Esophagus (tissue), 2 donors: ENCODE results near the gene PAQR9. TPM values are rescaled to one million over a fixed set of nuclear protein-coding genes. Genes with fewer than 3 reads are reported as not detected.

ENCODE experiments used
- H3K27ac ChIP-seq, 2 donors: one replicate each; pipeline ENCODE4 v1.5.1; 2013; ENCODE audit warnings: low read depth in 2 of 2, mild to moderate bottlenecking in 2 of 2, inconsistent platforms in 1 of 2, low read length in 1 of 2, moderate library complexity in 1 of 2
- H3K27me3 ChIP-seq, 2 donors: one replicate each; pipeline ENCODE4 v1.6.1; 2013; ENCODE audit warnings: low read length in 2 of 2, control low read depth in 1 of 2, mild to moderate bottlenecking in 1 of 2; ENCODE audit not compliant: insufficient read depth in 2 of 2, control insufficient read depth in 1 of 2
- H3K36me3 ChIP-seq, 2 donors: one replicate each; pipeline ENCODE4 v1.6.1; 2013; ENCODE audit warnings: low read length in 1 of 2; ENCODE audit not compliant: control insufficient read depth in 2 of 2, insufficient read depth in 2 of 2
- H3K4me1 ChIP-seq, 2 donors: one replicate each; pipeline ENCODE4 v1.6.1; 2013; ENCODE audit warnings: low read length in 1 of 2; ENCODE audit not compliant: control insufficient read depth in 2 of 2, insufficient read depth in 2 of 2
- H3K4me3 ChIP-seq, 2 donors: one replicate each; pipeline ENCODE4 v1.5.1; 2013; ENCODE audit warnings: low read length in 2 of 2, mild to moderate bottlenecking in 2 of 2, low read depth in 1 of 2, moderate library complexity in 1 of 2
- H3K9me3 ChIP-seq, 2 donors: one replicate each; pipeline ENCODE4 v1.6.1; 2013; ENCODE audit warnings: mild to moderate bottlenecking in 2 of 2, low read depth in 1 of 2, low read length in 1 of 2, moderate library complexity in 1 of 2; ENCODE audit not compliant: control insufficient read depth in 2 of 2, insufficient read depth in 1 of 2
- WGBS, 2 donors: extraction: QIAGEN DNeasy Blood & Tissue Kit; methylation state at CpG; one replicate each; pipeline ENCODE4 v1.1.7; 2013; 5-methylcytosine and 5-hydroxymethylcytosine counted together
- polyA plus RNA-seq, 2 donors: library from polyadenylated mRNA; stranded (reverse); fragments of 200-250 nt; gene quantifications; one replicate each; pipeline ENCODE4 v1.2.3, GENCODE V29; 2013
- donor health status: healthy with polysubstance abuse.
- donor health status: Bipolar disorder and iron deficiency.

The PAQR9 gene
- polyA plus RNA-seq, 2 donors, result not detected

GRCh38 chr3:142944342-142944741 lies 19.1 kb downstream of the PAQR9 start:
- peaks cover 0 to 7% of the 10 kb centered on the region in 2 donors for H3K27me3 ChIP-seq
- WGBS, 2 donors, result 58 to 67% methylated on average over 4 of the region's 4 CpGs
- H3K27ac ChIP-seq, result no peak overlapping the region
- H3K9me3 ChIP-seq, result no peaks in the 10 kb centered on the region
- H3K36me3 ChIP-seq, result no peaks in the 10 kb centered on the region
- no peak overlapping the region for H3K4me3 ChIP-seq
- peaks cover 0 to 5% of the 10 kb centered on the region in 2 donors for H3K4me1 ChIP-seq

- H3K36me3 ChIP-seq, result no peaks in the 10 kb centered on the region
- H3K4me3 ChIP-seq, result no peak overlapping the region
- no peak overlapping the region for H3K27ac ChIP-seq
- peaks cover 0 to 7% of the 10 kb centered on the region in 2 donors for H3K27me3 ChIP-seq
- H3K9me3 ChIP-seq, result no peaks in the 10 kb centered on the region
- peaks cover 0 to 5% of the 10 kb centered on the region in 2 donors for H3K4me1 ChIP-seq
These were observed 19.6 kb downstream of the PAQR9 start for GRCh38 chr3:142943870-142944269.

GRCh38 chr3:142943349-142943748 lies 20.1 kb downstream of the PAQR9 start:
- Histone ChIP-seq H3K9me3 (no peaks in the 10 kb centered on the region), H3K36me3 (no peaks in the 10 kb centered on the region), H3K4me3 (no peak overlapping the region), H3K27ac (no peak overlapping the region), H3K4me1 (peaks cover 0 to 5% of the 10 kb centered on the region in 2 donors), H3K27me3 (peaks cover 0 to 7% of the 10 kb centered on the region in 2 donors)
- WGBS, 2 donors, result 94% methylated on average over 1 of the region's 1 CpG

- no peak overlapping the region for H3K4me3 ChIP-seq
- H3K9me3 ChIP-seq, result no peaks in the 10 kb centered on the region
- H3K27ac ChIP-seq, result no peak overlapping the region
- H3K27me3 ChIP-seq, result no peaks in the 10 kb centered on the region
- no peaks in the 10 kb centered on the region for H3K36me3 ChIP-seq
- no peaks in the 10 kb centered on the region for H3K4me1 ChIP-seq
- 80 to 87% methylated on average over 8 of the region's 8 CpGs for WGBS, 2 donors
These were observed 21.9 kb downstream of the PAQR9 start for GRCh38 chr3:142941373-142942123.

GRCh38 chr3:142940472-142940871 lies 23.0 kb downstream of the PAQR9 start:
- WGBS, 2 donors, result 67 to 74% methylated on average over 4 of the region's 4 CpGs
- no peak overlapping the region for H3K4me3 ChIP-seq
- no peaks in the 10 kb centered on the region for H3K4me1 ChIP-seq
- H3K27ac ChIP-seq, result no peak overlapping the region
- H3K9me3 ChIP-seq, result no peaks in the 10 kb centered on the region
- peaks cover 0 to 2% of the 10 kb centered on the region in 2 donors for H3K27me3 ChIP-seq
- no peaks in the 10 kb centered on the region for H3K36me3 ChIP-seq

GRCh38 chr3:142940000-142940399 lies 23.5 kb downstream of the PAQR9 start:
- Histone ChIP-seq H3K4me1 (no peaks in the 10 kb centered on the region), H3K4me3 (no peak overlapping the region), H3K27me3 (peaks cover 0 to 2% of the 10 kb centered on the region in 2 donors), H3K9me3 (no peaks in the 10 kb centered on the region), H3K36me3 (no peaks in the 10 kb centered on the region), H3K27ac (no peak overlapping the region)
- WGBS, 2 donors, result 85 to 88% methylated on average over 1 of the region's 1 CpG

GRCh38 chr3:142935963-142936362 lies 27.5 kb downstream of the PAQR9 start:
- Histone ChIP-seq H3K27ac (no peak overlapping the region), H3K4me1 (no peaks in the 10 kb centered on the region), H3K4me3 (no peak overlapping the region), H3K9me3 (peaks cover 0 to 2% of the 10 kb centered on the region in 2 donors), H3K36me3 (no peaks in the 10 kb centered on the region), H3K27me3 (peaks cover 2 to 4% of the 10 kb centered on the region in 2 donors)
- 69 to 71% methylated on average over 5 of the region's 5 CpGs for WGBS, 2 donors

GRCh38 chr3:142934887-142935269 lies 28.6 kb downstream of the PAQR9 start:
- WGBS, 2 donors, result 87 to 96% methylated on average over 3 of the region's 3 CpGs

GRCh38 chr3:142934128-142934886 lies 29.2 kb downstream of the PAQR9 start:
- Histone ChIP-seq H3K9me3 (peaks cover 0 to 2% of the 10 kb centered on the region in 2 donors), H3K4me1 (no peaks in the 10 kb centered on the region), H3K27me3 (peaks cover 2 to 4% of the 10 kb centered on the region in 2 donors), H3K36me3 (no peaks in the 10 kb centered on the region), H3K27ac (no peak overlapping the region), H3K4me3 (no peak overlapping the region)
- 79 to 89% methylated on average over 7 of the region's 7 CpGs for WGBS, 2 donors

More at GRCh38 chr3:142934887-142935269, 28.6 kb downstream of the PAQR9 start:
- Histone ChIP-seq H3K9me3 (peaks cover 0 to 2% of the 10 kb centered on the region in 2 donors), H3K27ac (no peak overlapping the region), H3K36me3 (no peaks in the 10 kb centered on the region), H3K27me3 (peaks cover 2 to 4% of the 10 kb centered on the region in 2 donors), H3K4me3 (no peak overlapping the region), H3K4me1 (no peaks in the 10 kb centered on the region)
